ES-I3 (cell line): ENCODE results near the gene GALP.

ENCODE experiments used
- H3K36me3 ChIP-seq: 2 replicates; pipeline ENCODE4 v1.6.1; 2013; ENCODE audit warnings: mild to moderate bottlenecking, low read length, control low read depth, moderate library complexity; ENCODE audit not compliant: insufficient read depth
- H3K4me1 ChIP-seq: 2 replicates; pipeline ENCODE4 v1.6.1; 2013; ENCODE audit warnings: mild to moderate bottlenecking, control low read depth, low read length; ENCODE audit not compliant: insufficient read depth
- H3K9ac ChIP-seq: 2 replicates; pipeline ENCODE4 v1.6.1; 2013; ENCODE audit warnings: low read depth, mild to moderate bottlenecking, low read length, moderate library complexity
- H3K9me3 ChIP-seq: 2 replicates; pipeline ENCODE4 v1.6.1; 2013; ENCODE audit warnings: mild to moderate bottlenecking, low read length, moderate library complexity; ENCODE audit not compliant: control insufficient read depth, insufficient read depth

The GALP gene

DNA sequence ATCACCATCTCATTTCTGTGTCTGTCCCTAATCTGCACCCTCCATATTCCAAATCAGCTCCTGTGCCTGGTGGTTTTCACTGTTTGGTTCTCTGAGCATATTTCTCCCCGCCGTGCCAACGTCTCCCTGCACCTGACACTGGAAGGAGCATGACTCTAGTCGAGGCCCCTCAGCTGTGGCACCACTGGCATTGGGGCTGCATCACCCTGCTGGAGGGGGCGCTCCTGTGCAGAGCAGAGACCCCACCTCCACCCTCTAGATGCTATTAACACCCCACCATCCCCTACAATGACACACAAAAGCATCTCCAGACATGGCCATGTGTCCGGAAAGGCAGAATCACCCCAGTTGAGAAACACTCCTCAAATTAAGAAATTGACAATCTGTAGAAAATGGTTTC lies 47.1 kb downstream of the GALP start:
- no peak overlapping the region for H3K9ac ChIP-seq

DNA sequence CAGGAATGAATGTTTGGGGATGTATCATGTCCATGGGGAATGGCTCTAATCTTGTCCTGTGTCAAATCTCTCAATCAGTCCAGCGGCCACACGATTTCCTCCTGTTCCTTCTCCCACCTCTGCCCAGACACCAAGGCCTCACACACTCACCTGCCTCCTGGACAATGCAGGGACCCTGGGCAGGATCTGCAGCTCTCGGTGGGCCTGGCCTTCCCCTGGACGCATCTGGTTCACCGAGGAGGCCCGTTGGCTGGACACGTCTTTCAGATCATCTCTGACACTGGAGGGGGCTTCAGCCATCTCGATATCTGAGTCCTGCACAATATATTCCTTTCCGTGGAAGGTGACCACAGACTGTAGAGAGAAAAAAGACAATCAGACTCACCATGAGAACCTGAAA lies 47.7 kb downstream of the GALP start:
- no peak overlapping the region for H3K9ac ChIP-seq
- H3K36me3 ChIP-seq = no peaks in the 10 kb centered on the region
- H3K9me3 ChIP-seq = no peaks in the 10 kb centered on the region
- H3K4me1 ChIP-seq = no peaks in the 10 kb centered on the region

More for the DNA sequence above, 47.1 kb downstream of the GALP start:
- H3K36me3 ChIP-seq = no peaks in the 10 kb centered on the region
- no peaks in the 10 kb centered on the region for H3K9me3 ChIP-seq
- H3K4me1 ChIP-seq = no peaks in the 10 kb centered on the region
